Measurements from ENCODE around the gene CGNL1.

Gene CGNL1

GRCh38 chr15:57517030-57517671, 140.8 kb downstream of the CGNL1 start:
- H3K4me3 Mint-ChIP-seq = no peak overlapping the region
- no peak overlapping the region for H3K27ac Mint-ChIP-seq
- H3K36me3 Mint-ChIP-seq (ENCODE audit: low read depth) = no peaks in the 10 kb centered on the region
- no peaks in the 10 kb centered on the region for H3K27me3 Mint-ChIP-seq
- no peaks in the 10 kb centered on the region for H3K4me1 Mint-ChIP-seq (ENCODE audit: low read depth)
- H3K9me3 Mint-ChIP-seq = no peaks in the 10 kb centered on the region
- intact Hi-C loops (cut with micrococcal nuclease) = no loop called here

GRCh38 chr15:57518779-57519405, 142.6 kb downstream of the CGNL1 start:
- Mint-ChIP-seq H3K36me3 (ENCODE audit: low read depth) (no peaks in the 10 kb centered on the region), H3K27me3 (no peaks in the 10 kb centered on the region), H3K4me3 (no peak overlapping the region), H3K27ac (no peak overlapping the region), H3K9me3 (no peaks in the 10 kb centered on the region), H3K4me1 (ENCODE audit: low read depth) (no peaks in the 10 kb centered on the region)
- intact Hi-C loops (cut with micrococcal nuclease) = no loop called here

- Mint-ChIP-seq H3K27me3 (no peaks in the 10 kb centered on the region), H3K27ac (no peak overlapping the region), H3K36me3 (ENCODE audit: low read depth) (no peaks in the 10 kb centered on the region), H3K9me3 (no peaks in the 10 kb centered on the region), H3K4me1 (ENCODE audit: low read depth) (no peaks in the 10 kb centered on the region), H3K4me3 (no peak overlapping the region)
- intact Hi-C loops (cut with micrococcal nuclease) = loop anchor here (10.0 kb wide), 1 partner anchor 375 kb away; no protein-coding TSS in a partner anchor
These were observed 143.5 kb downstream of the CGNL1 start for GRCh38 chr15:57519806-57520205.

- Mint-ChIP-seq H3K27me3 (no peaks in the 10 kb centered on the region), H3K4me1 (ENCODE audit: low read depth) (no peaks in the 10 kb centered on the region), H3K4me3 (no peak overlapping the region), H3K9me3 (no peaks in the 10 kb centered on the region), H3K27ac (no peak overlapping the region), H3K36me3 (ENCODE audit: low read depth) (no peaks in the 10 kb centered on the region)
- intact Hi-C loops (cut with micrococcal nuclease) = loop anchor here (10.0 kb wide), 1 partner anchor 377 kb away; no protein-coding TSS in a partner anchor
These were observed 145.2 kb downstream of the CGNL1 start for GRCh38 chr15:57521503-57521902.

- Mint-ChIP-seq H3K9me3 (no peaks in the 10 kb centered on the region), H3K4me3 (no peak overlapping the region)
- intact Hi-C loops (cut with micrococcal nuclease) = loop anchor here (10.0 kb wide), 1 partner anchor 377 kb away; no protein-coding TSS in a partner anchor
These were observed 145.8 kb downstream of the CGNL1 start for GRCh38 chr15:57522148-57522547.

GRCh38 chr15:57525581-57525980, 149.3 kb downstream of the CGNL1 start:
- no peaks in the 10 kb centered on the region for H3K9me3 Mint-ChIP-seq
- H3K27ac Mint-ChIP-seq = no peak overlapping the region
- intact Hi-C loops (cut with micrococcal nuclease) = loop anchor here (10.0 kb wide), 1 partner anchor 381 kb away; no protein-coding TSS in a partner anchor
- no peaks in the 10 kb centered on the region for H3K27me3 Mint-ChIP-seq
- no peak overlapping the region for H3K4me3 Mint-ChIP-seq
- no peaks in the 10 kb centered on the region for H3K36me3 Mint-ChIP-seq (ENCODE audit: low read depth)
- no peaks in the 10 kb centered on the region for H3K4me1 Mint-ChIP-seq (ENCODE audit: low read depth)

More at GRCh38 chr15:57522148-57522547, 145.8 kb downstream of the CGNL1 start:
- Mint-ChIP-seq H3K27me3 (no peaks in the 10 kb centered on the region), H3K4me1 (ENCODE audit: low read depth) (no peaks in the 10 kb centered on the region), H3K36me3 (ENCODE audit: low read depth) (no peaks in the 10 kb centered on the region), H3K27ac (no peak overlapping the region)

- Mint-ChIP-seq H3K4me1 (ENCODE audit: low read depth) (no peaks in the 10 kb centered on the region), H3K27ac (no peak overlapping the region), H3K9me3 (no peaks in the 10 kb centered on the region), H3K4me3 (no peak overlapping the region), H3K27me3 (no peaks in the 10 kb centered on the region), H3K36me3 (ENCODE audit: low read depth) (no peaks in the 10 kb centered on the region)
- intact Hi-C loops (cut with micrococcal nuclease) = loop anchor here (10.0 kb wide), 1 partner anchor 381 kb away; no protein-coding TSS in a partner anchor
These were observed 149.8 kb downstream of the CGNL1 start for GRCh38 chr15:57526076-57526475.

GRCh38 chr15:57526615-57527014, 150.3 kb downstream of the CGNL1 start:
- no peaks in the 10 kb centered on the region for H3K4me1 Mint-ChIP-seq (ENCODE audit: low read depth)
- H3K36me3 Mint-ChIP-seq (ENCODE audit: low read depth) = no peaks in the 10 kb centered on the region
- H3K27ac Mint-ChIP-seq = no peak overlapping the region
- no peaks in the 10 kb centered on the region for H3K9me3 Mint-ChIP-seq
- intact Hi-C loops (cut with micrococcal nuclease) = loop anchor here (1.0 to 10.0 kb wide), 2 partner anchors 186 to 382 kb away; no protein-coding TSS in a partner anchor
- no peak overlapping the region for H3K4me3 Mint-ChIP-seq
- H3K27me3 Mint-ChIP-seq = no peaks in the 10 kb centered on the region

GRCh38 chr15:57527382-57528091, 151.2 kb downstream of the CGNL1 start:
- no peak overlapping the region for H3K4me3 Mint-ChIP-seq
- H3K4me1 Mint-ChIP-seq (ENCODE audit: low read depth) = no peaks in the 10 kb centered on the region
- no peak overlapping the region for H3K27ac Mint-ChIP-seq
- no peaks in the 10 kb centered on the region for H3K36me3 Mint-ChIP-seq (ENCODE audit: low read depth)
- H3K27me3 Mint-ChIP-seq = no peaks in the 10 kb centered on the region
- intact Hi-C loops (cut with micrococcal nuclease) = loop anchor here (1.0 to 10.0 kb wide), 2 partner anchors 187 to 383 kb away; no protein-coding TSS in a partner anchor
- no peaks in the 10 kb centered on the region for H3K9me3 Mint-ChIP-seq

- intact Hi-C loops (cut with micrococcal nuclease) = loop anchor here (10.0 kb wide), 1 partner anchor 384 kb away; no protein-coding TSS in a partner anchor
- H3K27ac Mint-ChIP-seq = no peak overlapping the region
- no peaks in the 10 kb centered on the region for H3K9me3 Mint-ChIP-seq
- H3K4me3 Mint-ChIP-seq = no peak overlapping the region
- H3K27me3 Mint-ChIP-seq = no peaks in the 10 kb centered on the region
- no peaks in the 10 kb centered on the region for H3K4me1 Mint-ChIP-seq (ENCODE audit: low read depth)
- H3K36me3 Mint-ChIP-seq (ENCODE audit: low read depth) = no peaks in the 10 kb centered on the region
These were observed 152.7 kb downstream of the CGNL1 start for GRCh38 chr15:57528940-57529565.

GRCh38 chr15:57529748-57530147, 153.4 kb downstream of the CGNL1 start:
- no peaks in the 10 kb centered on the region for H3K4me1 Mint-ChIP-seq (ENCODE audit: low read depth)
- no peaks in the 10 kb centered on the region for H3K9me3 Mint-ChIP-seq
- no peaks in the 10 kb centered on the region for H3K36me3 Mint-ChIP-seq (ENCODE audit: low read depth)
- H3K4me3 Mint-ChIP-seq = no peak overlapping the region
- intact Hi-C loops (cut with micrococcal nuclease) = loop anchor here (10.0 kb wide), 1 partner anchor 385 kb away; no protein-coding TSS in a partner anchor
- H3K27me3 Mint-ChIP-seq = no peaks in the 10 kb centered on the region
- H3K27ac Mint-ChIP-seq = no peak overlapping the region

GRCh38 chr15:57532731-57533447, 156.6 kb downstream of the CGNL1 start:
- H3K4me3 Mint-ChIP-seq = no peak overlapping the region
- H3K9me3 Mint-ChIP-seq = no peaks in the 10 kb centered on the region
- H3K27ac Mint-ChIP-seq = no peak overlapping the region
- intact Hi-C loops (cut with micrococcal nuclease) = no loop called here
- no peaks in the 10 kb centered on the region for H3K27me3 Mint-ChIP-seq
- H3K36me3 Mint-ChIP-seq (ENCODE audit: low read depth) = no peaks in the 10 kb centered on the region
- H3K4me1 Mint-ChIP-seq (ENCODE audit: low read depth) = no peaks in the 10 kb centered on the region

GRCh38 chr15:57533448-57533799, 157.1 kb downstream of the CGNL1 start:
- Mint-ChIP-seq H3K27ac (no peak overlapping the region), H3K27me3 (no peaks in the 10 kb centered on the region), H3K36me3 (ENCODE audit: low read depth) (no peaks in the 10 kb centered on the region), H3K9me3 (no peaks in the 10 kb centered on the region), H3K4me1 (ENCODE audit: low read depth) (no peaks in the 10 kb centered on the region), H3K4me3 (no peak overlapping the region)
- intact Hi-C loops (cut with micrococcal nuclease) = no loop called here

Data from dendritic cell treated with granulocyte-macrophage colony-stimulating factor and Interleukin-4, amounts not matched to agents 40 ng/mL and 50 ng/mL, for 4 days (primary cell).